GM23248 (cell line): ENCODE data around the gene EIF3K.

Experiments used
- EZH2 ChIP-seq: fragments of 200-600 bp; sonication (generic); IDR thresholded peaks from 2 replicates; pipeline ENCODE4 v1.6.1; 2018; ENCODE audit warnings: antibody characterized with exemption, mild to moderate bottlenecking; ENCODE audit not compliant: insufficient read depth, poor library complexity, severe bottlenecking
- EZH2phosphoT487 ChIP-seq: fragments of 200-600 bp; sonication (generic); IDR thresholded peaks from 2 replicates; pipeline ENCODE4 v1.6.1; 2018; ENCODE audit warnings: antibody characterized with exemption, moderate library complexity, mild to moderate bottlenecking, low read depth; ENCODE audit not compliant: insufficient read depth

DNA sequence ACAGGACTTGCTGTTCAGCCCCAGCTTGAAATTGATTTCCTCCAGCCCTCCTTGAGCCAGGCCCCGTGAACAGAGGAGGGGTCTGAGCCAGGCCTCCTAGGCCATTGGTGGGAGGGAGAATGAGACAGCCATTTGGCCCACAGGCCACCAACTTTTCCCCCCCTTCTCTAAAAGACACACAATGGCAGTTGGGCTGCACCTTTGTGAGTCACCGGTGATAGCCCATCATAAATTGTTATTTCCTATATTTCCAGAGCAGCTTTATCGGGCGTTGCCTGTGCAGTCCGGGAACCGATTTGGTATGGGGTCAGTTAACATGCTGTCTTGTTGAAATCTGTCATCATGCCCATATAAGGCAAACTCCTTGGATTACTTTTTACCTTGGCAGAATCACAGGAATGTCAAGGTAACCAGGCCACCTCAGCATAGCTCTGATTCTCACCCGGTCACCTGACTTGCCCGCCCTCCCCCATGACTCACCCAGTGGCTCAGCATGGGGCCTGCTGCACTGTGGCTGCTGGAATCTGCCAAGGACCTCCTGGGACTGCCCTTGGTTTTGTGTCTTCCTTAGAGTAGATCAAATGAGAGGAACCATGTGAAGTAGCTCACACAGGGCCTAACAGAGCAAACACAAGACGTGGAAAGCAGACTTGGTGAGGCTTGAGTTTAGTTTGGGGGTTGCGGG lies 64.5 kb downstream of the EIF3K start:
- no peak for TF ChIP-seq EZH2phosphoT487
- TF ChIP-seq EZH2: no peak
